OCI-LY1 (cell line): ENCODE measurements around the gene C12orf56.

Experiments
- H2AFZ ChIP-seq: fragments of 200-600 bp; sonication (generic), shearing (Covaris generic); 2 replicates; pipeline ENCODE4 v1.6.0; 2014; ENCODE audit warnings: antibody characterized with exemption, mild to moderate bottlenecking, low read length
- H3F3A ChIP-seq: fragments of 200-600 bp; sonication (generic), shearing (Covaris generic); 2 replicates; pipeline ENCODE4 v1.6.0; 2014; ENCODE audit warnings: mild to moderate bottlenecking, antibody characterized with exemption, low read length, moderate library complexity; ENCODE audit not compliant: insufficient read depth
- H3K27ac ChIP-seq: fragments of 200-600 bp; sonication (generic); 2 replicates; pipeline ENCODE4 v1.5.1; 2014; ENCODE audit warnings: low read length, mixed run types, mild to moderate bottlenecking, low read depth; ENCODE audit not compliant: poor library complexity, severe bottlenecking
- H3K27me3 ChIP-seq: fragments of 200-600 bp; sonication (generic); 2 replicates; pipeline ENCODE4 v1.6.0; 2014; ENCODE audit warnings: antibody characterized with exemption, mild to moderate bottlenecking, low read length, moderate library complexity; ENCODE audit not compliant: insufficient read depth
- H3K36me3 ChIP-seq: fragments of 200-600 bp; sonication (generic); 2 replicates; pipeline ENCODE4 v1.6.1; 2014; ENCODE audit warnings: mild to moderate bottlenecking, antibody characterized with exemption, low read length, moderate library complexity, mixed read lengths; ENCODE audit not compliant: insufficient read depth
- H3K4me1 ChIP-seq: fragments of 200-600 bp; sonication (generic); 2 replicates; pipeline ENCODE4 v1.5.1; 2014; ENCODE audit warnings: mild to moderate bottlenecking, low read length, moderate library complexity; ENCODE audit not compliant: insufficient read depth, severe bottlenecking
- H3K4me2 ChIP-seq: fragments of 200-600 bp; sonication (generic), shearing (Covaris generic); 2 replicates; pipeline ENCODE4 v1.6.1; 2014; ENCODE audit warnings: low read length
- H3K4me3 ChIP-seq: fragments of 200-600 bp; sonication (generic); 2 replicates; pipeline ENCODE4 v1.5.1; 2014; ENCODE audit warnings: low read length, low read depth, mild to moderate bottlenecking, mixed read lengths; ENCODE audit not compliant: poor library complexity, severe bottlenecking
- H3K79me2 ChIP-seq: fragments of 200-600 bp; shearing (Covaris generic); 2 replicates; pipeline ENCODE4 v1.6.1; 2016; ENCODE audit warnings: mixed run types, low read length, mixed read lengths; ENCODE audit not compliant: insufficient read depth
- H3K9ac ChIP-seq: fragments of 200-600 bp; sonication (generic), shearing (Covaris generic); 2 replicates; pipeline ENCODE4 v1.6.1; 2014; ENCODE audit warnings: mild to moderate bottlenecking, low read length, mixed read lengths
- H3K9me2 ChIP-seq: fragments of 200-600 bp; sonication (generic), shearing (Covaris generic); 2 replicates; pipeline ENCODE4 v1.6.1; 2014; ENCODE audit warnings: low read depth, mild to moderate bottlenecking, low read length, mixed read lengths
- H3K9me3 ChIP-seq: fragments of 200-600 bp; shearing (Covaris generic); 2 replicates; pipeline ENCODE4 v1.6.1; 2014; ENCODE audit warnings: low read length, mixed read lengths
- H4K20me1 ChIP-seq: fragments of 200-600 bp; sonication (generic), shearing (Covaris generic); 2 replicates; pipeline ENCODE4 v1.6.0; 2016; ENCODE audit warnings: mild to moderate bottlenecking, low read length; ENCODE audit not compliant: insufficient read depth
- EZH2 ChIP-seq: fragments of 200-600 bp; sonication (generic), shearing (Covaris generic); IDR thresholded peaks from 2 replicates; pipeline ENCODE4 v1.8.0; 2017; ENCODE audit warnings: borderline replicate concordance, mixed run types, mild to moderate bottlenecking, antibody characterized with exemption, low read length, moderate library complexity, mixed read lengths
- TF ChIP-seq, protein P1 (sequence below): fragments of 200-600 bp; sonication (generic), shearing (Covaris generic); IDR thresholded peaks from 2 replicates; pipeline ENCODE4 v1.5.1; 2017; ENCODE audit warnings: mild to moderate bottlenecking, antibody characterized with exemption, low read length, moderate library complexity, mixed read lengths

Gene C12orf56

GRCh38 chr12:64385468-64385867, 5.1 kb downstream of the C12orf56 start:
- H3K4me3 ChIP-seq: no peak overlapping the region
- H3K9me3 ChIP-seq: no peaks in the 10 kb centered on the region
- H3K9ac ChIP-seq: no peak overlapping the region
- H4K20me1 ChIP-seq: no peaks in the 10 kb centered on the region
- H3F3A ChIP-seq: no peaks in the 10 kb centered on the region
- no peaks in the 10 kb centered on the region for H3K79me2 ChIP-seq
- H3K27me3 ChIP-seq: no peaks in the 10 kb centered on the region; the same call in 1 of the 2 replicates
- no peaks in the 10 kb centered on the region for H3K4me1 ChIP-seq
- H2AFZ ChIP-seq: no peak overlapping the region
- TF ChIP-seq, protein P1, sequence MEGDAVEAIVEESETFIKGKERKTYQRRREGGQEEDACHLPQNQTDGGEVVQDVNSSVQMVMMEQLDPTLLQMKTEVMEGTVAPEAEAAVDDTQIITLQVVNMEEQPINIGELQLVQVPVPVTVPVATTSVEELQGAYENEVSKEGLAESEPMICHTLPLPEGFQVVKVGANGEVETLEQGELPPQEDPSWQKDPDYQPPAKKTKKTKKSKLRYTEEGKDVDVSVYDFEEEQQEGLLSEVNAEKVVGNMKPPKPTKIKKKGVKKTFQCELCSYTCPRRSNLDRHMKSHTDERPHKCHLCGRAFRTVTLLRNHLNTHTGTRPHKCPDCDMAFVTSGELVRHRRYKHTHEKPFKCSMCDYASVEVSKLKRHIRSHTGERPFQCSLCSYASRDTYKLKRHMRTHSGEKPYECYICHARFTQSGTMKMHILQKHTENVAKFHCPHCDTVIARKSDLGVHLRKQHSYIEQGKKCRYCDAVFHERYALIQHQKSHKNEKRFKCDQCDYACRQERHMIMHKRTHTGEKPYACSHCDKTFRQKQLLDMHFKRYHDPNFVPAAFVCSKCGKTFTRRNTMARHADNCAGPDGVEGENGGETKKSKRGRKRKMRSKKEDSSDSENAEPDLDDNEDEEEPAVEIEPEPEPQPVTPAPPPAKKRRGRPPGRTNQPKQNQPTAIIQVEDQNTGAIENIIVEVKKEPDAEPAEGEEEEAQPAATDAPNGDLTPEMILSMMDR: no peak
- no peak for TF ChIP-seq EZH2
- H3K4me2 ChIP-seq: no peak overlapping the region
- H3K27ac ChIP-seq: no peak overlapping the region
- no peaks in the 10 kb centered on the region for H3K9me2 ChIP-seq
- no peaks in the 10 kb centered on the region for H3K36me3 ChIP-seq

DNA sequence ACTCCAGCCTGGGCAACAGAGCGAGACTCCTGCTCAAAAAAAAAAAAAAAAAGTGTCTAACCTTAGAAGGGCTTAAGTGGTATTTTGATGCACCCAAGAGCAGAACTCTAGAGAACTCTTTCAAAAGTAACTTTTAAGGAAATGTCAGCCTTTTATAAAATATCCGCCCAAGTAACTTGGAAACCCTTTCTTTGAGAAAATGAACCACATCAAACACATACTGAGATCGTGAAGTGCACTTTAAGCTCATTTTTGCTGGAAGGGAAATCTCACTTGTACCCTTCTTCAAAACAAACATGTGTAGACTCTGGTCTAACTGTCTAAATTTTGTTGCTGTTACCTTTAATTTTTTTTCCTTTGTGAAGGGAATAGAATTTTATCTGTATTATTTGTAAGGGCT, 5.5 kb downstream of the C12orf56 start:
- no peak overlapping the region for H3K27ac ChIP-seq
- no peaks in the 10 kb centered on the region for H3K36me3 ChIP-seq
- no peaks in the 10 kb centered on the region for H3K4me1 ChIP-seq
- TF ChIP-seq EZH2: no peak
- TF ChIP-seq, protein P1: no peak
- no peak overlapping the region for H3K4me3 ChIP-seq
- no peaks in the 10 kb centered on the region for H3F3A ChIP-seq
- H3K27me3 ChIP-seq: no peaks in the 10 kb centered on the region; the same call in 1 of the 2 replicates
- no peak overlapping the region for H3K4me2 ChIP-seq
- no peaks in the 10 kb centered on the region for H4K20me1 ChIP-seq
- no peak overlapping the region for H3K9ac ChIP-seq
- H3K9me3 ChIP-seq: no peaks in the 10 kb centered on the region
- H3K79me2 ChIP-seq: no peaks in the 10 kb centered on the region
- no peak overlapping the region for H2AFZ ChIP-seq
- H3K9me2 ChIP-seq: no peaks in the 10 kb centered on the region

- no peak overlapping the region for H3K4me3 ChIP-seq
- no peaks in the 10 kb centered on the region for H3K9me3 ChIP-seq
- TF ChIP-seq EZH2: no peak
- TF ChIP-seq, protein P1: no peak
These were observed 6.9 kb downstream of the C12orf56 start for GRCh38 chr12:64383675-64384074.

More at GRCh38 chr12:64383675-64384074, 6.9 kb downstream of the C12orf56 start:
- Histone ChIP-seq H3K79me2 (no peaks in the 10 kb centered on the region), H3K9ac (no peak overlapping the region), H3K36me3 (no peaks in the 10 kb centered on the region), H3K27me3 (no peaks in the 10 kb centered on the region; the same call in 1 of the 2 replicates), H3K27ac (no peak overlapping the region), H3K9me2 (no peaks in the 10 kb centered on the region), H3K4me1 (no peaks in the 10 kb centered on the region), H3K4me2 (no peak overlapping the region), H2AFZ (no peak overlapping the region), H3F3A (no peaks in the 10 kb centered on the region), H4K20me1 (no peaks in the 10 kb centered on the region)
